GM21528 (cell line): Measurements from ENCODE around the gene IGF2BP3.

Experiments used
- ATAC-seq: cut with Tn5 transposase; IDR thresholded peaks from one replicate; pipeline ENCODE4 v1.9.1; 2021; ENCODE audit warnings: mild to moderate bottlenecking, moderate library complexity; ENCODE audit not compliant: unreplicated experiment, low FRiP score

Gene IGF2BP3

GRCh38 chr7:23389701-23390100, 80.6 kb downstream of the IGF2BP3 start:
- no peak for ATAC-seq

GRCh38 chr7:23387583-23387982, 82.7 kb downstream of the IGF2BP3 start:
- ATAC-seq = no peak

GRCh38 chr7:23385140-23385539, 85.2 kb downstream of the IGF2BP3 start:
- ATAC-seq = no peak

GRCh38 chr7:23383225-23383624, 87.1 kb downstream of the IGF2BP3 start:
- ATAC-seq = no peak

GRCh38 chr7:23380961-23381360, 89.3 kb downstream of the IGF2BP3 start:
- no peak for ATAC-seq

GRCh38 chr7:23380556-23380955, 89.7 kb downstream of the IGF2BP3 start:
- ATAC-seq = no peak

GRCh38 chr7:23378996-23379395, 91.3 kb downstream of the IGF2BP3 start:
- no peak for ATAC-seq

- ATAC-seq = no peak
Observed at GRCh38 chr7:23377134-23377533, 93.2 kb downstream of the IGF2BP3 start.

- ATAC-seq = peak; percentile 56
Observed at GRCh38 chr7:23373151-23374004, 96.9 kb downstream of the IGF2BP3 start.

GRCh38 chr7:23372611-23373010, 97.7 kb downstream of the IGF2BP3 start:
- ATAC-seq = no peak

GRCh38 chr7:23371654-23372053, 98.6 kb downstream of the IGF2BP3 start:
- ATAC-seq = no peak

- ATAC-seq = no peak
Observed at GRCh38 chr7:23369695-23370404, 100.4 kb downstream of the IGF2BP3 start.

GRCh38 chr7:23369100-23369499, 101.2 kb downstream of the IGF2BP3 start:
- no peak for ATAC-seq

- ATAC-seq = no peak
Observed at GRCh38 chr7:23358152-23358674, 112.1 kb downstream of the IGF2BP3 start.

GRCh38 chr7:23357190-23358093, 112.8 kb downstream of the IGF2BP3 start:
- ATAC-seq = no peak

GRCh38 chr7:23356726-23357125, 113.6 kb downstream of the IGF2BP3 start:
- no peak for ATAC-seq

- no peak for ATAC-seq
Observed at GRCh38 chr7:23356168-23356567, 114.1 kb downstream of the IGF2BP3 start.

- ATAC-seq = no peak
Observed at GRCh38 chr7:23353172-23353571, 117.1 kb downstream of the IGF2BP3 start.

GRCh38 chr7:23350466-23350865, 119.8 kb downstream of the IGF2BP3 start:
- ATAC-seq = no peak

GRCh38 chr7:23349484-23350157, 120.7 kb downstream of the IGF2BP3 start:
- ATAC-seq = no peak
